HG03066 (cell line): Measurements from ENCODE around the gene COL4A3.

ENCODE experiments used
- ATAC-seq: cut with Tn5 transposase; IDR thresholded peaks from one replicate; pipeline ENCODE4 v1.9.1; 2021; ENCODE audit warnings: low read depth; ENCODE audit not compliant: unreplicated experiment

Gene COL4A3

GRCh38 chr2:227326783-227327182 lies 162.4 kb downstream of the COL4A3 start:
- ATAC-seq, result no peak

DNA sequence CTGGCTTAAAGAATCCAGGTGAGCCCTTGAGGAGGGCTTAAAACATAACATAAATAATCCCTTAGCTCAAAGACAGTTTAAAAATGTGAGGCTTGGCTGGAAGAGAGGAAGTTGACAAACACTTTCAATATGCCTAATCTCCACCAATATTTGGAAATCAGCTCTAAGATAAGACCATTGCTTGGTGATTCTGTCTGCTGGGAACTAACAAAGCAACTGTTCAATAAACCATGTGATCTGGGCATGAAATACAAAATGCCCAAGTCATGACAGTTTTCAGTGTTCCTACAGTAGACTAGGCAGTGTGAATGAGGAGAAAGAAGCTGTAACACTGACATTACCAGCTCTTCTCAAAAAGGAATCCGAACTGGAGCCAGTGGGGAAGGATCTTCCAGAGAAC lies 171.3 kb downstream of the COL4A3 start:
- no peak for ATAC-seq

- ATAC-seq, result no peak
Observed at GRCh38 chr2:227337442-227337841, 173.0 kb downstream of the COL4A3 start.

- no peak for ATAC-seq
Observed at GRCh38 chr2:227339098-227339599, 174.7 kb downstream of the COL4A3 start.

GRCh38 chr2:227340106-227340505 lies 175.7 kb downstream of the COL4A3 start:
- ATAC-seq, result no peak

DNA sequence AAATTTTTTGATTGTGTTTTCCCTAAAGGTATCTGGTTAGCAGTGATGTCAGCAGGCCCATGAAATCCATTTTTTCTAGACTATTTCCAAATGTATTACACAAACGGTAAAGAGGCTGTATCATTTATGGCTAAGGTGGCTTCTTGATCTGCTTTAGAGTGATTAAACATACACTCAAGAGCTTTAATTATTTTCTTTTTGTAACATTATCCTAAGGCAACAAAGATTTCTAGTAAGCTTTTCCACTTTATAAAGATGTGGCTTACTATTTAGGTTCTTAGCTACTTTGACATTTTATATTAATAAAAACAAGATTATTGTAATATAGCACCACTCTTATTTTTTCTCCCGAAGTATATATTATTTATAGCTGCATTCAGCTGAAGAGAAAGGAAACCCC lies 177.1 kb downstream of the COL4A3 start:
- no peak for ATAC-seq

DNA sequence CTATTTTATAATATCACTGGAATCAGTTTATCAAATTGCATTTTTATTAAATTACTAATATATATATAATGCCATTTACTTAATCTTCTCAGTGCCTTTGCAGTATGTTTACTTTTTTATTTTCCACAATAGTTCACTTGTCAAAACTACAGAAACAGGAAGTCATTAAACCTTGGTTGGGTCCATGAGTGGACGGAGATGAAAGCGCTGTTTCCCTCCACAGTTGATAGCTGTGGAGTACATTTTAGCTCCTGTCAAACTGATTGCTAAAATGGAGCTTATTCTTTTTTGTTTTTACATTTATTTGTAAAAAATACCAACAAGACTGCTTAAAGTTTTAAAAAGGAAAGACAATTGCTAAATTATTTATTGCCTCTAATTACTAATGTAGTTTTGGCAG lies 179.8 kb downstream of the COL4A3 start:
- no peak for ATAC-seq

GRCh38 chr2:227347117-227347516 lies 182.7 kb downstream of the COL4A3 start:
- ATAC-seq, result no peak

GRCh38 chr2:227348324-227348723 lies 183.9 kb downstream of the COL4A3 start:
- ATAC-seq, result no peak

GRCh38 chr2:227349989-227350612 lies 185.7 kb downstream of the COL4A3 start:
- no peak for ATAC-seq

DNA sequence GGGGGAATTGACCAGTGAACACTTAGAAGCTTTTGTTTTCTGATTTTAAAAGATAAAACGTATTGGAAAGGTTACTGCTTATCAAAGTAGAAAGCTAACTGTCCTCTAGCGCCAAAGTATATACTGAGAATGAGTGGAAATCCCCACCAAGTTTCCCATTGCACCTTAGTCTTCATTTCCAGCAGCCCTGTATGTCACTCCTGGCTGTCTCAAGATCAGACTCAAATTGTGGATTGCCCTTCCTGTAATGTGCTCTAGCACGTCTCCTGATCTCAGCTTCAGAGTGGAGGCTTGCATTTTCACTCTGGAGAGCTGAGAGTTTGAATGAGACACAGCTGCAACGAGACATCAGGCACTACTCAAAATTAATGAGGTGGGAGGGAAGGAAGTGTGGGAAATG lies 187.2 kb downstream of the COL4A3 start:
- peak; percentile 55 for ATAC-seq

DNA sequence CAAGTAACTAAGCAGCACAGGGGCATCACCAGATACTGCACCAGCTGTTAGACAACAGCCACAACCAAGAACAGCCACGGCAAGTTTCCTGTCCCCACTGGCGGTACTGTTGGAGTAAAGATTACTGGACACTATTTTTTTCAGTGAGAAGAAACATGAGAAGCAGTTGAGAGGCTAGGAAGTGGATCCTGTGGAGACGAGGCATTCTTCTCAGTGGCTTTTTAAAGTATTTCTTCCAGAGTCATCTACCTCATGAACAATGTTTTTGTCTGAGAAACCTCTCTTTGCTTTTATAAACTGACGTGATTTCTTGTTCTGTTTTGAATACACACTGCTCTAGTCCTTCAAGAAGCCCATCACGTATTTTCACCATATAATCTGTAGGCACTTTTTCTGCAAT lies 195.9 kb downstream of the COL4A3 start:
- ATAC-seq, result no peak

- ATAC-seq, result no peak
Observed at GRCh38 chr2:227363756-227364155, 199.3 kb downstream of the COL4A3 start.
